B cell (primary cell): ENCODE results near the gene STXBP6.

Source experiments
- EZH2 ChIP-seq: IDR thresholded peaks from 2 replicates; pipeline ENCODE4 v1.6.1; 2012; ENCODE audit warnings: borderline replicate concordance, low read depth, mild to moderate bottlenecking, moderate library complexity, low read length; ENCODE audit not compliant: insufficient read depth, poor library complexity, severe bottlenecking
- TF ChIP-seq, protein P1 (sequence below): fragments of 200-600 bp; IDR thresholded peaks from one replicate; pipeline ENCODE4 v1.8.0; 2022; ENCODE audit warnings: antibody characterized with exemption, mild to moderate bottlenecking

DNA sequence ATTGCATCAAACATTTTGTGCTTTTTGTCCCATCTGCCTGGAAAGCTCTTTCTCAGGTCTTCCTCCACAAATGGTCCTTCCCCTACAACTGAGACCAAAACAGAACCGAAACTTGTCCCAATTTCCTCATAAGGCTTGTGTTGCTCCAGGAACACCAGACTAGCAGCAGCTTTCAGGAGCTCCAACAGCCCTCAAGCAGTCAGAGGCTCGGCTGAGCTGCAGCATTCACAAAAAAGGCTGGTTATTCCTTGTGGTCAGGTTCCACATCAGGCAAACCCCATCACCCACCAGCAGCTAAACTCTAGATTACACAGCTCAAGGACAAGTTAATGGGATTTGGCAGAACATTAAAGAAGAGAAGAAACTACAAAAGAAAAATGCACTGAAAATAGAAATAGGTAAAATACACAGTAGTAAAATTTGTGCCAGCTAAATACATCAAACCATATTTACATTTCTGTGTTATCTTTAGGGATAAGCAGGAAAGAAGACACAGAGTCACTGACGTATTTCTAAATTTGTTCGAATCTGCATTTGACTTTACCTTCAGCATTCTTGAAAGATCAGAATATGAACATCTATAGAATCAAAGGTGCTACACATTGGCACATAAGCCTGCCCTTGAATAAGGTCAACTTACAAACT lies 141.2 kb downstream of the STXBP6 start:
- TF ChIP-seq, protein P1, sequence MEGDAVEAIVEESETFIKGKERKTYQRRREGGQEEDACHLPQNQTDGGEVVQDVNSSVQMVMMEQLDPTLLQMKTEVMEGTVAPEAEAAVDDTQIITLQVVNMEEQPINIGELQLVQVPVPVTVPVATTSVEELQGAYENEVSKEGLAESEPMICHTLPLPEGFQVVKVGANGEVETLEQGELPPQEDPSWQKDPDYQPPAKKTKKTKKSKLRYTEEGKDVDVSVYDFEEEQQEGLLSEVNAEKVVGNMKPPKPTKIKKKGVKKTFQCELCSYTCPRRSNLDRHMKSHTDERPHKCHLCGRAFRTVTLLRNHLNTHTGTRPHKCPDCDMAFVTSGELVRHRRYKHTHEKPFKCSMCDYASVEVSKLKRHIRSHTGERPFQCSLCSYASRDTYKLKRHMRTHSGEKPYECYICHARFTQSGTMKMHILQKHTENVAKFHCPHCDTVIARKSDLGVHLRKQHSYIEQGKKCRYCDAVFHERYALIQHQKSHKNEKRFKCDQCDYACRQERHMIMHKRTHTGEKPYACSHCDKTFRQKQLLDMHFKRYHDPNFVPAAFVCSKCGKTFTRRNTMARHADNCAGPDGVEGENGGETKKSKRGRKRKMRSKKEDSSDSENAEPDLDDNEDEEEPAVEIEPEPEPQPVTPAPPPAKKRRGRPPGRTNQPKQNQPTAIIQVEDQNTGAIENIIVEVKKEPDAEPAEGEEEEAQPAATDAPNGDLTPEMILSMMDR: no peak
- no peak for TF ChIP-seq EZH2
